MM.1S (cell line): Measurements from ENCODE around the gene CEPT1.

Experiments used
- EZH2 ChIP-seq: fragments of 300-600 bp; sonication (generic); optimal IDR thresholded peaks from 2 replicates; pipeline ENCODE3; 2017; ENCODE audit warnings: low read depth, mild to moderate bottlenecking, antibody characterized with exemption, low read length, mixed read lengths
- EZH2phosphoT487 ChIP-seq: fragments of 300-600 bp; sonication (generic); IDR thresholded peaks from 2 replicates; pipeline ENCODE4 v1.6.1; 2018; ENCODE audit warnings: antibody characterized with exemption, low read length
- TF ChIP-seq, protein P1 (sequence below): fragments of 300-600 bp; sonication (generic); IDR thresholded peaks from 2 replicates; pipeline ENCODE4 v1.5.1; 2016; ENCODE audit warnings: antibody characterized with exemption, low read length, mixed read lengths

DNA sequence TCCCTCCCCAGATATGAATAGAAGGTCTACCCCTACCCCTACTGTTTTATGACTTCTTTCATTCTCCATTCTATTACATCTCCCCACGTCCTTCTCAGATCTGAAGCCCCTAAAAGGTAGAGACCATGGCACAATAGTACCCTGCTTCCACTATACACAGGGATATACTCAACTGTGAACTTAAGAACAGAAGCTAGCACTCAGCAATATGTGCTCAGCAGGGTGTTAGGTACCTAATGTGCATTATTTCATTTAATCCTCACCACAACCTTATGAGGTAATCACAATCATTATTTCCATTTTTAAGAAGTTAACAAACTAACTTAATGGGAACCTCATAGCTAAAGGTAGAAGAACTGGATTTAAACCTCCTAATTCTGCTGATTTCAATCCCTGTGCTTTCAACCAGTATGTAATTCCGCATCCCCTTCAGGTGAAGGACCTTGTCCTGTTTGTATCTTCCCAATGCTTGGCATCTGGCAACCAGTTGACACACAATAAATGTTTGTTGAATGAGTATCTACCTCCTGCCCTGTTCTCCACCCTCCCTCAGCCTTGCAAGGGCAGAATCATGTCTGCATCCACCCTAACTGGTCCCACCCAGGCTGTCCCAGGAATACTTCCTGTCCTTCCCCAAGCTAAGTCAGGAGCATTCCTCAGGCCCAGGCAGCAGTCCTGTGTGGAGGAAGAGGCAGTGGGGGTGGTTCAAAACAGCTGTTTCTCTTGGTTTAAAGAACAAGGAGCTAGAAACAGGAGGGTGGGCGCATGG, 53.9 kb downstream of the CEPT1 start:
- TF ChIP-seq EZH2phosphoT487 (no peak), EZH2 (no peak)
- TF ChIP-seq, protein P1, sequence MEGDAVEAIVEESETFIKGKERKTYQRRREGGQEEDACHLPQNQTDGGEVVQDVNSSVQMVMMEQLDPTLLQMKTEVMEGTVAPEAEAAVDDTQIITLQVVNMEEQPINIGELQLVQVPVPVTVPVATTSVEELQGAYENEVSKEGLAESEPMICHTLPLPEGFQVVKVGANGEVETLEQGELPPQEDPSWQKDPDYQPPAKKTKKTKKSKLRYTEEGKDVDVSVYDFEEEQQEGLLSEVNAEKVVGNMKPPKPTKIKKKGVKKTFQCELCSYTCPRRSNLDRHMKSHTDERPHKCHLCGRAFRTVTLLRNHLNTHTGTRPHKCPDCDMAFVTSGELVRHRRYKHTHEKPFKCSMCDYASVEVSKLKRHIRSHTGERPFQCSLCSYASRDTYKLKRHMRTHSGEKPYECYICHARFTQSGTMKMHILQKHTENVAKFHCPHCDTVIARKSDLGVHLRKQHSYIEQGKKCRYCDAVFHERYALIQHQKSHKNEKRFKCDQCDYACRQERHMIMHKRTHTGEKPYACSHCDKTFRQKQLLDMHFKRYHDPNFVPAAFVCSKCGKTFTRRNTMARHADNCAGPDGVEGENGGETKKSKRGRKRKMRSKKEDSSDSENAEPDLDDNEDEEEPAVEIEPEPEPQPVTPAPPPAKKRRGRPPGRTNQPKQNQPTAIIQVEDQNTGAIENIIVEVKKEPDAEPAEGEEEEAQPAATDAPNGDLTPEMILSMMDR, result no peak
